ENCODE data around the gene STK11. TPM values are rescaled to one million over a fixed set of nuclear protein-coding genes. Genes with fewer than 3 reads are reported as not detected.
A peak's percentile ranks its signal among the peaks of the same experiment; 100 is the strongest.

Gene STK11
- total RNA-seq, 1 experiment from 2014 or later, result 116 TPM

DNA sequence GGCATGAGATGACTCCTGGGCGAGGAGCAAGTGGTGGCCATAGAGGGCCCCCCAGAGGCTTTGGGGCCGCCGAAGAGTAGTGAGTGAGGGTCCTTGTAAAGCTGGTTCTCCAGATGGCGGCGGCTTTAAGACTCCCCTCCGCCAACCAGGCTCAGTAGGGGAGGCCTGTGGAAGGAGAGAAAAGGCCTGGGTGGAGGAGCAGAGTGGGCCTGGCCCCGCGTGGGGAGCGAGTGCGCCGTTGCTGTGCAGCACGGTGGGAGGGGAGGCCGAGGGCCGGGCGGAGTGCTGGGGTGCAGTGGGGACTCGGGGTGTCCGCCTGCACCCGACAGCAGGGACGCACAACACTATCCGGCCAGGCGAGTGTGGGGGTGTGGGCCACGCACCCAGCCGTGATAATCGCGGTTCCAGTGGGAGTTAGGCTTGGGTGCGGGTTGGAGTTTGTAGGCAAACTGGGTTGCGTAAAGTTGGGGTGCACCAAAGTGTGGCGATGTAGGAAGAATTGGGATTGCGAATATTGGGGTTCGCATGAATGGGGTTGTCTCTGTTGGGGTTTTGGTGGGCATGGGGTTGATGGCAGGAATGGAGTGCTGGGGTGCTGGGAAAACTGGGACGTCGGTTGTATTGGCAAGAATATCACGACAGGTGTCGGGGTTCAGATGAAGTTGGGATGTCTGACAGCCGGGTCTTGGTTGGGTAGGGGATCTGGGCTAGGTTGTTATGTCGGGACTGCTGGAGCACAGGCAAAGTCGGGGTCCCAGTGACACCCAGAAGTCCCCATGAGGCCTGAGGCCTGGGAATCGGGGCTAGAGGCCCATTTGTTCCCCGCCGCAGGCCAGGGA, 62.9 kb downstream of the STK11 start:
- intact Hi-C loops (cut with micrococcal nuclease; ENCODE audit: unreplicated experiment), result no loop called here
- H3K4me1 ChIP-seq (ENCODE audit: control insufficient read depth, insufficient read depth, low read length), result peaks cover 39% of the 10 kb centered on the region

DNA sequence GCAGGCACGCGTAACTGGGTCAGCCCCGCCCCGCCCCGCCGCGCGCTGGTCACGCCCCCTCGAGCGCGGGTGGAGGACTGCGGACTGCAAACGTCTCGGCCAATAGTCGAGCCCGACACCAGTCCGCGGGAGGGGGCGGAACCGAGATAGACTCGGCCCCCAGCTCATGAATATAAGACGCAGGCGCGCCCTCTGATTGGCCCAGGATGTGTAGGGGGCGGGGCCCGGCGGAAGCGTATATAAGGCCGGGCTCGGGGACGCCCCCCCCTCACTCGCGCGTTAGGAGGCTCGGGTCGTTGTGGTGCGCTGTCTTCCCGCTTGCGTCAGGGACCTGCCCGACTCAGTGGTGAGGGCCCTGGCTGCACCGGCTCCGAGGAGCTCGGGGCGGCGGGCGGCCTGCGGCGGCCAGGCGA, 63.5 kb downstream of the STK11 start, which contains the start of gene CIRBP:
Gene CIRBP (plus strand): TSS at position 268 of the 413 bp plus-strand sequence. CDS start 1,602 bp downstream, outside the sequence.
- Histone ChIP-seq H3K27ac (ENCODE audit: low read length) (peak within 1 kb of the TSS; percentile 91), H3K27me3 (ENCODE audit: control insufficient read depth, insufficient read depth, low read length) (no peaks in the 10 kb centered on the region), H3K36me3 (ENCODE audit: control insufficient read depth, insufficient read depth, low read length) (no peaks in the 10 kb centered on the region; the same call in 1 of the 2 replicates), H3K4me3 (ENCODE audit: low read depth in 2 of 2, low read length in 2 of 2) (peak within 1 kb of the TSS; percentile 54 to 72), H3K4me1 (ENCODE audit: control insufficient read depth, insufficient read depth, low read length) (peaks cover 40% of the 10 kb centered on the region), H3K9me3 (ENCODE audit: control insufficient read depth, insufficient read depth, low read depth, low read length) (no peaks in the 10 kb centered on the region)
- in situ Hi-C loops (cut with HindIII; ENCODE audit: low pct_unique_long_range_greater_than_20kb, low sequenced_read_pairs) (no loop called here), intact Hi-C loops (cut with micrococcal nuclease; ENCODE audit: unreplicated experiment) (no loop called here)
- no peak for DNase-seq (ENCODE audit: low read depth, low spot score)
- ChIA-PET CTCF (interaction anchor here (2.1 kb wide), 1 partner anchor 25 kb away, joined by 6 read pairs; no protein-coding TSS in a partner anchor), POLR2A (interaction anchor here (0.6 to 0.8 kb wide), 4 partner anchors 10 to 69 kb away, joined by 3 to 5 read pairs (median 4); no protein-coding TSS in a partner anchor)
- no TSS peak for BruUV-seq (replicated peaks)
- ATAC-seq, result peak; percentile 64
- TF ChIP-seq, protein P1, sequence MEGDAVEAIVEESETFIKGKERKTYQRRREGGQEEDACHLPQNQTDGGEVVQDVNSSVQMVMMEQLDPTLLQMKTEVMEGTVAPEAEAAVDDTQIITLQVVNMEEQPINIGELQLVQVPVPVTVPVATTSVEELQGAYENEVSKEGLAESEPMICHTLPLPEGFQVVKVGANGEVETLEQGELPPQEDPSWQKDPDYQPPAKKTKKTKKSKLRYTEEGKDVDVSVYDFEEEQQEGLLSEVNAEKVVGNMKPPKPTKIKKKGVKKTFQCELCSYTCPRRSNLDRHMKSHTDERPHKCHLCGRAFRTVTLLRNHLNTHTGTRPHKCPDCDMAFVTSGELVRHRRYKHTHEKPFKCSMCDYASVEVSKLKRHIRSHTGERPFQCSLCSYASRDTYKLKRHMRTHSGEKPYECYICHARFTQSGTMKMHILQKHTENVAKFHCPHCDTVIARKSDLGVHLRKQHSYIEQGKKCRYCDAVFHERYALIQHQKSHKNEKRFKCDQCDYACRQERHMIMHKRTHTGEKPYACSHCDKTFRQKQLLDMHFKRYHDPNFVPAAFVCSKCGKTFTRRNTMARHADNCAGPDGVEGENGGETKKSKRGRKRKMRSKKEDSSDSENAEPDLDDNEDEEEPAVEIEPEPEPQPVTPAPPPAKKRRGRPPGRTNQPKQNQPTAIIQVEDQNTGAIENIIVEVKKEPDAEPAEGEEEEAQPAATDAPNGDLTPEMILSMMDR (IDR thresholded peaks at IDR 0.05), result no peak
- TF ChIP-seq TCF7L2 (IDR thresholded peaks at IDR 0.05; ENCODE audit: low read depth, low read length) (no peak), POLR2AphosphoS5 (IDR thresholded peaks at IDR 0.05; ENCODE audit: low read depth, low read length) (peak; percentile 96), SIN3A (IDR thresholded peaks at IDR 0.05; ENCODE audit: borderline replicate concordance, insufficient read depth, low read depth, low read length) (no peak)
- TF ChIP-seq, protein P2, sequence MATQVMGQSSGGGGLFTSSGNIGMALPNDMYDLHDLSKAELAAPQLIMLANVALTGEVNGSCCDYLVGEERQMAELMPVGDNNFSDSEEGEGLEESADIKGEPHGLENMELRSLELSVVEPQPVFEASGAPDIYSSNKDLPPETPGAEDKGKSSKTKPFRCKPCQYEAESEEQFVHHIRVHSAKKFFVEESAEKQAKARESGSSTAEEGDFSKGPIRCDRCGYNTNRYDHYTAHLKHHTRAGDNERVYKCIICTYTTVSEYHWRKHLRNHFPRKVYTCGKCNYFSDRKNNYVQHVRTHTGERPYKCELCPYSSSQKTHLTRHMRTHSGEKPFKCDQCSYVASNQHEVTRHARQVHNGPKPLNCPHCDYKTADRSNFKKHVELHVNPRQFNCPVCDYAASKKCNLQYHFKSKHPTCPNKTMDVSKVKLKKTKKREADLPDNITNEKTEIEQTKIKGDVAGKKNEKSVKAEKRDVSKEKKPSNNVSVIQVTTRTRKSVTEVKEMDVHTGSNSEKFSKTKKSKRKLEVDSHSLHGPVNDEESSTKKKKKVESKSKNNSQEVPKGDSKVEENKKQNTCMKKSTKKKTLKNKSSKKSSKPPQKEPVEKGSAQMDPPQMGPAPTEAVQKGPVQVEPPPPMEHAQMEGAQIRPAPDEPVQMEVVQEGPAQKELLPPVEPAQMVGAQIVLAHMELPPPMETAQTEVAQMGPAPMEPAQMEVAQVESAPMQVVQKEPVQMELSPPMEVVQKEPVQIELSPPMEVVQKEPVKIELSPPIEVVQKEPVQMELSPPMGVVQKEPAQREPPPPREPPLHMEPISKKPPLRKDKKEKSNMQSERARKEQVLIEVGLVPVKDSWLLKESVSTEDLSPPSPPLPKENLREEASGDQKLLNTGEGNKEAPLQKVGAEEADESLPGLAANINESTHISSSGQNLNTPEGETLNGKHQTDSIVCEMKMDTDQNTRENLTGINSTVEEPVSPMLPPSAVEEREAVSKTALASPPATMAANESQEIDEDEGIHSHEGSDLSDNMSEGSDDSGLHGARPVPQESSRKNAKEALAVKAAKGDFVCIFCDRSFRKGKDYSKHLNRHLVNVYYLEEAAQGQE (IDR thresholded peaks at IDR 0.05; ENCODE audit: insufficient read depth in 1 of 2, low read depth in 2 of 2, low read length in 1 of 2), result no peak

More for the DNA sequence above, 62.9 kb downstream of the STK11 start:
- ChIA-PET CTCF (interaction anchor here (2.1 kb wide), 1 partner anchor 24 kb away, joined by 6 read pairs; no protein-coding TSS in a partner anchor), POLR2A (interaction anchor here (0.6 to 0.7 kb wide), 4 partner anchors 9 to 190 kb away, joined by 3 to 5 read pairs (median 4); no protein-coding TSS in a partner anchor)
- no peak for ATAC-seq
- no TSS peak for BruUV-seq (replicated peaks)
- in situ Hi-C loops (cut with HindIII; ENCODE audit: low pct_unique_long_range_greater_than_20kb, low sequenced_read_pairs), result no loop called here
- TF ChIP-seq SIN3A (IDR thresholded peaks at IDR 0.05; ENCODE audit: borderline replicate concordance, insufficient read depth, low read depth, low read length) (no peak), POLR2AphosphoS5 (IDR thresholded peaks at IDR 0.05; ENCODE audit: low read depth, low read length) (no peak), TCF7L2 (IDR thresholded peaks at IDR 0.05; ENCODE audit: low read depth, low read length) (no peak)
- TF ChIP-seq, protein P1 (IDR thresholded peaks at IDR 0.05), result no peak
- TF ChIP-seq, protein P2 (IDR thresholded peaks at IDR 0.05; ENCODE audit: insufficient read depth in 1 of 2, low read depth in 2 of 2, low read length in 1 of 2), result no peak
- Histone ChIP-seq H3K27ac (ENCODE audit: low read length) (peak overlapping the region; percentile 69; the same call in 1 of the 2 replicates), H3K4me3 (ENCODE audit: low read depth in 2 of 2, low read length in 2 of 2) (0 out of 4 replicates have a peak overlapping the region, but pooled peaks of 1 of the 2 experiments have one; percentile 8), H3K9me3 (ENCODE audit: control insufficient read depth, insufficient read depth, low read depth, low read length) (no peaks in the 10 kb centered on the region), H3K27me3 (ENCODE audit: control insufficient read depth, insufficient read depth, low read length) (no peaks in the 10 kb centered on the region), H3K36me3 (ENCODE audit: control insufficient read depth, insufficient read depth, low read length) (no peaks in the 10 kb centered on the region; the same call in 1 of the 2 replicates)
- no peak for DNase-seq (ENCODE audit: low read depth, low spot score)
